Measurements from ENCODE around the gene SYNCRIP.

- TF ChIP-seq ZNF274 (IDR thresholded peaks at IDR 0.05; ENCODE audit: low read depth, low read length), result no peak
- no peak for TF ChIP-seq SUZ12 (IDR thresholded peaks at IDR 0.05; ENCODE audit: extremely low read depth, insufficient read depth, insufficient read length)
Observed at GRCh38 chr6:85684809-85685171, 42.1 kb upstream of the SYNCRIP start.

Measured in NT2/D1 (cell line).